ENCODE data around the gene NUP58. TPM values are rescaled to one million over a fixed set of nuclear protein-coding genes. Genes with fewer than 3 reads are reported as not detected.
"Not testable (repeated sequence)": the region's sequence is repeated elsewhere in the genome, so short reads cannot be mapped to it uniquely, and the experiment has no call there.

The NUP58 gene
- polyA plus RNA-seq, 4 donors = 41.1 to 70.5 (median 50.0) TPM

DNA sequence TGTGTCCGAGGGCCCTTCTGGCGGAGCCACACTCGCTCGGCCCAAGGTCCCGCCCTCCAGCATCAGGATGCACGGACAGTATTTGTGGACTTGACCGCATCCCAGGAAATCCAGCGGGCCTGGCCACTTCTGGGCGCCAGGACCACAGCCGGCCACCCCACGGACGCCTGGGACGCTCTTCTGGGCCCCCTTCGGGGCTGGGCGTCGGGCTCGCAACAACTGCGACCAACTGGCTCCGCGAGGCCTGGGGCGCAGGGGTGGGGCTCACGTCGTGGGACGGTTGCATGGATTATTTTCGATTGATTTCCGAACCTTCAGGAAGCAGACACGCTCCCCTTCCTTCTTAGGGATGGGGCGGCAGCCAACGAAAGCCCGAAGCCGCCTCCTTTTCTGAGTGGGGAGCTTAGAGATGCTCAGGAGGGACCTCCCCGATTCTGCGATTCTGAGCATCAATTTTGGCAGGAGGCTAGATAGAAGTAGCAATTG, 521 bp upstream of the NUP58 start:
- peak in 2 of 4 donors; percentile 37 to 81 for DNase-seq (ENCODE audit: low read depth in 4 of 4, low spot score in 2 of 4)

DNA sequence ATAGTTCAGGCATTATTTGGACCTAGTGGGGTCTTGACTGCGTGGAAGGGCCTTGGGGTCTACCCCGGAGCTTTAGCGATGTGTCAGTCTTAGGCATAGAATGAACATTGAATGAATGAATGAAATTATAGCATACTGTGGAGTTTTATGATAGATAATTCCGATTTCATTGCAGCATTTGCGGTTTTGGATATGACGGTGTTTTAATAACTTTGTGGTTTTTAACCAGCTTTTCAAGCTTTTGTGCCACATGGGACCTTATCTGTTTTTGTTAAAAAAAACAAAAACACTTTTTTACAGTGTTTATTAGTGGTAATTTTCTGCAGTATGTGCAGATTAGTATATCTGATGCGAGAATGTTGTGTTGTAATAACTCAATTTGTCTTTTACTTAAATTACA, 696 bp downstream of the NUP58 start:
- DNase-seq (ENCODE audit: low read depth in 4 of 4, low spot score in 2 of 4) = no peak

DNA sequence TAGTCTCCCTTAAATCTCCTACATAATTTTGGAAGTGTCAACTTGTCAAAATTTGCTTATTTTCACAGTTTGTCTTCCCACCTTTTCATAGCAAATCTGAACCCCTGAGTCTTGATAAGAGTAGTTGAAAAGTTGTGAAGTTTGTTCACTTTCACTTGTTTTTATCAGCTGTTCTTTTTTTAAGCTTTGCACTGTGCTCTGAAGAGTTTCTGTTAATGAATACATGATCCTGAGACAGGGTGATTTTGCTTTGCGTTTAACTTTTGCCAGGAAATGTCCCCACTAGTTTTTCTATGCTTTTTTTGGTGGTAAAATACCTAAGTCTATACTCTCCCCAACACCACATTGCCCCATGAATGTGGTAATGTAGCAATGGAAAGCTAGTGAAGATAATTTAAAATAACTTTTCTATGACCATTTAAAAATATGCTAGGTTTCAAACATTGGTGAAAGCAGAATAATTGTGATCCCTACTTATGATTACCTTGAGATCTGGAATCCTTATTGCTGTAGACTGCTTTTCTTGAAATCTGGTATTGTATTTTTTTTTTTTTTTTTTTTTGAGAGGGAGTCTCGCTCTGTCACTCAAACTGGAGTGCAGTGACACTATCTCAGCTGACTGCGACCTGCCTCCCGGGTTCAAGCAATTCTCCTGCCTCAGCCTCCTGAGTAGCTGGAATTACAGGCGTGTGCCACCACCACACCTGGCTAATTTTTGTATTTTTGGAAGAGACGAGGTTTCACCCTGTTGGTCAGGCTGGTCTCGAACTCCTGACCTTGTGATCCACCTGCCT, 5.4 kb downstream of the NUP58 start:
- no peak for DNase-seq (ENCODE audit: low read depth in 4 of 4, low spot score in 2 of 4)

DNA sequence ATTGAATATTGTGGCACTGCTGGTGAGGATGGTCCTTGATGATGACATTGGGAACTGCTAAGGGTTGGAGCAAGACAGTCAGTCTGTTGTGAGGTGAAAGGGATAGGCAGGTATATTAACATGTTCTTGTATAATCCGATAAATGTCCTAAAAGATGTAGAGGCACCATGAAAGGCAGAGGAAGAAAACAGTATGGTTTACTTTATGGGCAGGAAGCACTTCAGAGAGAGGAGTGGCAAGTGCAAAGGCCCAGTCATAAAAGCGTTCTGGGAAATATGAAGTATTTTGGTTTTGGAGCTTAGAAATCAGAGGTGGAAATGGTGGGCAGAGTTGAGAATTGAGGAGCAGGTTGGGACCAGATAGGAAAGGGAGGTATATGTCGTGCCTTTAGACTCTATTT, 9.5 kb downstream of the NUP58 start:
- no peak for DNase-seq (ENCODE audit: low read depth in 4 of 4, low spot score in 2 of 4)

DNA sequence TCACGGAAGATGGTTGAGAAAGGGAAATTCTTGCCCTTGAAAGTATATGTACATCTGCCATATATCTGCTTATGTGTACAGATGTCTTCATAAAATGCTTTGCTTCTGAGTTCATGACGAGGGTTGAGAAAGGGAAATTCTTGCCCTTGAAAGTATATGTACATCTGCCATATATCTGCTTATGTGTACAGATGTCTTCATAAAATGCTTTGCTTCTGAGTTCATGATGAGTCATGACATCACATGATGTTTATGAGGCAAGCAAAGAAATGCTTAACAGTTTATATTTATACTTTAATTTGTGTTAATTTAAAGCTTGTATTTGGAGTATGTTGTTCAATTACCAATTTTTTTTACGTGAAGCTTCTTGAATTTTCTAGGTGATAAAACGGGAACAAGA, 17.5 kb downstream of the NUP58 start:
- not testable (repeated sequence) for DNase-seq (ENCODE audit: low read depth in 4 of 4, low spot score in 2 of 4)

DNA sequence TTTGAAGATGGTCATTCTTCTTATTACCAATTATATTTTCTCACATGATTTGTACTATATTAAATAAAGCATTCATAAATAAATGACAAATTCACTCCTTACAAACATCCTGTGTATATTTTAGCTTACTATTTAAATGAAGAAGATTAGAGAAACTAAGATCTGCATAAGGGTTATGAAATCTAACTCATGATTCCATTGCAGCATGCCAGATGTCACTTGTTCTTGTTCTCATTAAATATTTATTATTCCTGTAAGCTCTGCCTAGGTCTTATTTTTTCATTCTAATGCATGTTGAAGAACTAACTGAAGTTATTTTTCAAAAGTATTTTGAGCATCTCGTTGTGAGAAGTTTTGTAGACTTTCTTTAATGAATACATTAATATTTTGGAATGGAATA, 18.3 kb downstream of the NUP58 start:
- no peak for DNase-seq (ENCODE audit: low read depth in 4 of 4, low spot score in 2 of 4)

DNA sequence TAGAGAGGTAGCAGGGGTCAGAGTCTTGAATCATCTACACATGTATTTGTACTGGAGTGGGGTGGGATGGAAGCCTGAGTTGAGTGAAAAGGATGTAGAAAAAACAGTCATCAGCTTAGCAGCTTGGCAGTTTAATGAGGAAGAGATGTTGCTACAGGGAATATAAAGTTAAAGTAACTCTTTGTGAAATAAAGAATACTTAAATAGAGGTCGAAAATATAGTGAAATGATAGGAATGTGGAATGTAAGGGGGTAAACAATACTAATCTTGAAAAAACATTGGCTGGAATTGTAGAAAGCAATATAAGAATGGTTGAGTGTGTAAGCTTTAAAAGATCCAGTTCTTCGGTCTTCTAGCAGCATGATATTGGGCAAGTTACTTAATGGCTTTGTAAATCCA, 22.7 kb downstream of the NUP58 start:
- DNase-seq (ENCODE audit: low read depth in 4 of 4, low spot score in 2 of 4) = no peak

DNA sequence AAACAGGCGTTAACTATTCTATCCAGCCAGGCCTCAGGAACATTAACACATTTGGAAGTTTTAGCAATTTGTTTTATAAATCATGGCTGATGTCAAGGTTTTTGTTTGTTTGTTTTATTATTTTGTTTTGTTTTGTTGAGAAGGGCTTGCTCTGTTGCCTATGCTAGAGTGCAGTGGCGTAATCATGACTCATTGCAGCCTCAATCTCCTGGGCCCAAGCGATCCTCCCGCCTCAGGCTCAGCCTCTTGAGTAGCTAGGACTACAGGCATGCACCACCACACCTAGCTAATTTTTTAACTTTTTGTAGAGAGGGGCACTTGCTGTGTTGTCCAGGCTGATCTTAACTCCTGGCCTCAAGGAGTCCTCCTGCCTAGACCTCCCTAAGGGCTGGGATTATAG, 28.3 kb downstream of the NUP58 start:
- no peak for DNase-seq (ENCODE audit: low read depth in 4 of 4, low spot score in 2 of 4)

DNA sequence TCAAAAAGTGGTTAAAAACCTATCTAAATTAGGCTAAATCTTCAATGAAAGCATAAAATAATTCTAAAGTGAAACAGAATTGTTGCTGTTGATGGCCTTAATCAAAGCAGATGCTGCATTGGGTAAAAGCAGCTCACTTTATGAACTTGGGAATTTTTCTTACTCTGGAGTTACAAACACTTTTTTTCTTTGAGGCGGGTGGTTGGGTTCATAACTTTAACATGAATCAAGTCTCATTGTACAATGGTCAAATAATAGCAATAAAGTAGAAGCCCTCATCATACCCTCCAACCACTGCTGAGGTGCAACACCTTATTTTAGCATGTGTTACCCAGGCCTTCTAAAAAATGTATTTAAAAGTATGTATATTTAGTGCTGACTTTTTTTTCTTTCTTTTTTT, 29.1 kb downstream of the NUP58 start:
- no peak for DNase-seq (ENCODE audit: low read depth in 4 of 4, low spot score in 2 of 4)

DNA sequence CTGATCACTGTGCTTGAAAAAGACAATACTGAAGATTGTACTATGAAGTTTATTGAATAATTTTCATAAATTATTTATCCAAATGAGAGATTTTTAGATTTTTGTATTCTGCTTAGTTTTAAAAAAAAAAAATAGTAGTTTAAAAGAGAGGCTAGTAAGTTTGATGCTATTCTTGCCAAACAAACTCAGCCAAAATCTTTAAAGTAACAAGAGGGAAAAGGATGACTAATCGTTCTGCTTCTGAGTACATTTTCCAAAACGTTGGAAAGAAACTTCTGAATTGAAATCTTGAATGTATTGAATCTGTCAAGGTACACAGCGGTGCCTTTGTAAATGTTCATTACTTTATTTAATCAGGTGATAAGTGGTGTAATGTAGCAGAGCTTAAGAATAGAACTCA, 34.4 kb downstream of the NUP58 start:
- DNase-seq (ENCODE audit: low read depth in 4 of 4, low spot score in 2 of 4) = no peak

DNA sequence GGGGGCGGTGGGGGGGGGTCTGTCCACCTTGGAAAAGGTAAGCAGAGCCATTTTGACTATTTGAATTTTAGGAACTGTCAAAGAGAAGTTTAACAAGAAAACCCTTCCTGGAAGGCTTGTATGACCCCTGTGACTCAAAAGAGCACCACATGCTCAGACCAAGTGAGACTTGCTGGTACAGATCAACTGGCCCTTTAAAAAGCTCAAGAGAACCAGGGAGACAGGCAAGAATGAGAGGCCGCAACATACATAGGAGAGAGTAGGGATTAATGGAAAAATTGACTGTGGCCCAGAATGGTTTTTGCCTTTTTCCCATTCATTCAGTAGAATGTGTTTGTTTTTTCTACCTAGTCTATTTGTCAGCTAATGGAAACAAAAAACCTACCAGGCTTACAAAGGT, 44.2 kb downstream of the NUP58 start:
- DNase-seq (ENCODE audit: low read depth in 4 of 4, low spot score in 2 of 4) = no peak

DNA sequence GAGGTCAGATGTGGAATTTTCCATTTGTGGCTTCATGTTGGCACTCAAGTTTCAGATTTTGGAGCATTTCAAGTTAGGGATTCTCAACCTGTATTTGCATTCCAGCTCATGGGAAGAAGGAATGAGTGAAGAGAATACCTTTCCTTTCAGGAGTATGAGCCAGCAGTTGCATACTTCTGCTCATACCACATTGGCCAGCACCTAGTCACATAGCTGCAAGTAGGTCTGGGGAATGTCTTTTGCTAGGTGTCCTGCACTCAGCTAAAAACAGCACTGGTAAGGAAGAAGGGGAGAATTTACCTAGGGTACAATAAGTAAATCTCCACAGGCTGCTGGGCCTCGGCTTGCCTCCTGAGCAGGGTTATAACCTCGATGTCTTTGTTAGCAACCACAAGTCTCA, 45.7 kb downstream of the NUP58 start:
- no peak for DNase-seq (ENCODE audit: low read depth in 4 of 4, low spot score in 2 of 4)

DNA sequence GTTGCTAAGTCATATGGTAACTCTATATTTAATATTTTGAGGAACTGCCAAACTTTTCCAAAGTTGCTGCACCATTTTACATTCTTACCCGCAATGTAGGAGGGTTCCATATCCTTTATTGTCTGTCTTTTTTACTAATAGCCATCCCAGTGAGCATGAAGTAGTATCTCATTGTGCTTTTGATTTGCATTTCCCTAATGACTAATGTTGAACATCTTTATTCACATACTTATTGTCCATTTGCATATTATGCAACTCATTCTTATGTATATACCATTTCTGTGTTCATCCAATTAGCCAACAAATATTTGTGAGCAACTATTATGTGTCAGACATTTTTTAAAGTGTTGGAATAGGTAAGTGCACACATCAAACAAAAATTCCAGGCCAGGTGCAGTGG, 50.0 kb downstream of the NUP58 start:
- DNase-seq (ENCODE audit: low read depth in 4 of 4, low spot score in 2 of 4) = no peak

DNA sequence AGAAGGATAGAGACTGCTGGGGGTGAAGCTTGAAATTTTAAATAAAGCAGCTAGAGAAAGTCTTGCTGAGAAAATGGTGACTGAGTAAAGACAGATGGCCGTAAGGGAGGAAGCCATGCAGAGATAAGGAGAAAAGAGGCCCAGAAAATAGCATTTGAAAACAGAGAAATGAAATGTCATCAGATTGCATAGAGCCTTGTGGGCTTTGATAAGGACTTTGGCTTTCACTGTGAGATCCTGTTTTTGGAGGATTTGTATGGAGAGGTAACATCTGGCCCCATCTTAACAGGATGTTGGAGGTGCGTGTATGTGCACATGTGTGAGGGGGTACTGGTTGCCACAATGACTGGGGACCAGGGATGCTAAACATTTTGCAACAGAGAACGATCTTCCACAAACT, 50.8 kb downstream of the NUP58 start:
- no peak for DNase-seq (ENCODE audit: low read depth in 4 of 4, low spot score in 2 of 4)

DNA sequence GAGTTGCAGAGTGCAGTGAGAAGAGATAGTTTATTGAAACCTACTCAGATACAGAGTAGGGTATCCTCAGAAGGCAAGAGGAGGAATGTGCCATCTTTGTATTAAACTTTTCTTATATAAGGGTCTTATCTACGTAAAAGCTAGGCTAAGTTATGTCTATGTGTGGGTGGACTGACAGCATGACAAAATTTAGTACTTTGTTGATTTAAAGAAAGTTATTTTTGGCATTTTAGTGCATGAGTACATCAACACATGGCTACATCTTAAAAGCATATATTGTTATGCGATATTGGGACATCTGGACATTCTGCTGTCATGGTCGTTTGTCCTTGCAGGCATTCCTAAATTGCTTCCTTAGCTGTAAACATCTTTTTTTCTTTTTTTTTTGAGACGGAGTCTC, 51.4 kb downstream of the NUP58 start:
- no peak for DNase-seq (ENCODE audit: low read depth in 4 of 4, low spot score in 2 of 4)

DNA sequence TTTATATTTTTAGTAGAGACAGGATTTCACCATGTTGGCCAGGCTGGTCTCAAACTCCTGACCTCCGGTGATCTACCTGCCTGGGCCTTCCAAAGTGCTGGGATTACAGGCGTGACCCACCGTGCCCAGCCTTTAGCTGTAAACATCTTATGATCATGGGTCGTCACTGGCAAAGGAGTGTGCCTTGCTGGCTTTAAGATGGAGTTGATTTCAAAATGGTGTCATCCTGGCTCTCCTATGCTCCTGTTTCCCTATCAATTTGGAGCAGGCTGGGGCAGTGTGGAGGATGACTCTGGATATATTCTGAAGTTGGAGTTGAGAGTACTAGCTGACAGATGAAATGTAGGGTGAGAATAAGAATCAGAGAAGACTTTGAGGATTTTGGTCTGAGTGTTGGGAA, 51.9 kb downstream of the NUP58 start:
- DNase-seq (ENCODE audit: low read depth in 4 of 4, low spot score in 2 of 4) = no peak

DNA sequence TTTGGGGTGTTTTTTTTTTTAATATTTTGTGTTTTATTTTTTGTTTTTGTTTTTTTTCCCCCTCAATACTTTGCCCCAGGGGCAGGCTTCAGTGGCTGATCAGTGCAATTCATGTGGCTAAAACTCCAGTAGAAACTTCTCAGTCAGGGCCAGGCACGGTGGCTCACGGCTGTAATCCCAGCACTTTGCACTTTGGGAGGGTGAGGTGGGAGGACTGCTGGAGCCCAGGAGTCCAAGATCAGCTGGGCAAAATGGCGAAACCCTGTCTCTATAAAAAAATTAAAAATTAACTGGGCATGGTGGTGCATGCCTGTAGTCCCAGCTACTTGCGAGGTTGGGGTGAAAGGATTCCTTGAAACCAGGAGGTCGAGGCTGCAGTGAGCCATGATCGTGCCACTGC, 53.0 kb downstream of the NUP58 start:
- DNase-seq (ENCODE audit: low read depth in 4 of 4, low spot score in 2 of 4) = no peak

DNA sequence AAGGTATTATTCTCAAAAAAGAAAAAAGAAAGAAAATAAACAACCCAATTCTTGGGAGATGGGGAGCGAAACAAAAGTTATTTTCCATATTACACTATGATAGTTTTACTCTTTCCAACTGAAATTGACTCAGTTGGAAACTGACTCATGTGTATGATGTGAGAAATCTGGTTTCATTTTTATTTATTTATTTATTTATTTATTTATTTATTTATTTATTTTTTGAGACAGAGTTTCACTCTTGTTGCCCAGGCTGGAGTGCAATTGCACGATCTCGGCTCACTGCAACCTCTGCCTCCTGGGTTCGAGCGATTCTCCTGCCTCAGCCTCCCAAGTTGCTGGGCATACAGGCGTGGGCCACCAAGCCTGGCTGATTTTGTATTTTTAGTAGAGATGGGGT, 59.0 kb downstream of the NUP58 start:
- not testable (repeated sequence) for DNase-seq (ENCODE audit: low read depth in 4 of 4, low spot score in 2 of 4)

DNA sequence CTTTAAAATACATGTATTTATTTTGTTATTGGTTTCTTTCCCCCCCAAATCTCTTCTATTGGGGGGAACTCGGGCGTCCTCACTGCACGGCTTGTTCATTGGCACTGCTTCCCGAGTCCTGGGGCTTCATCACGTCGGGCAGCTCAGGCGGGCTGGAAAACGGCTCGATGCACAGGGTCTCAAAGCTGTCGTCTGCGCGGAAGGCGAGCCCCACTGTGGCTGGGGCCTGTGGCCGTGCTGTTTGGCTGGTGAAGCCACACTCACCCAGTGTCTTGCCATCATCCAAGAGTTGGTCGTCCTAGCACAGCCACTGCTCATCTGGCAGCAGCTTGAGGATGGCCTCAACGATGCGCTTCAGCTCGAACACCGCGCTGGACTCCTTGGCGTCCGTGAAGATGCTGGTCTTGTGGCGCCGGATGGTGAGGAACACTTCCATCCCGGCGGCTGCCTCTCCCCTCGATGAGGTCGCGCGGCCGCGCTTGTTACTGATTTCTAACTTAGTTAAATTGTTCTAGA, 64.4 kb downstream of the NUP58 start:
- no peak for DNase-seq (ENCODE audit: low read depth in 4 of 4, low spot score in 2 of 4)

DNA sequence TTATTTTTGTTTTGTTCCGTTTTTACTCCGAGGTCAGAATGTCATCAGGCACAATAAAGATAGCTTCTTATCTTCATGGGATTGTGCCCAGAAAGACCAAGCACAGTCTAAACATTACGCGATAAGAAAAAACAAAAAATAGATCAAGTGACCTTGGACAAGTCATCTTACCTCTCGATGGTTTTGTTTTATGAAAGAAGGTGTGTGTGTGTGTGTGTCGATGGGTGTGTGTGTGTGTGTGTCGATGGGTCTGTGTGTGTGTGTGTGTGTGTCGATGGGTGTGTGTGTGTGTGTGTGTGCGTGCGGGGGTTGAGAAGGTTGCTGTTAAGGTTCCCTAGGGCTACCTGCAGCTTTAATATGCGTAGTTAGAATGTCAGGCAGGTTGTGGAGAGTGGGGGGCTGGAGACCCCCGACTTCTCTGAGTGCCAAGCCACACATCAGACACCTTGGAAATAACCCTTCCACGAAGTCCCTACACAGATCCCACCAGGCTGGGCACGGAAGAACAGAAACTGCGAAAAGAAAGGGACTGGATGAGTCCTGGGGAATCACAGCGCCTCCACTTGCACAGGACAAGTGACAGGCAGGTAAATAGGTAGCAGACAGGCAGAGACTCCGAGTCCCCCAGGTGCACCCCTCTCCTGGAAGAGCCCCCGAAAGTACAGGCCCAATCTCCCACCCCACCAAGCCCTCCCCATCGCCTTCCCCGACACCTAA, 69.9 kb downstream of the NUP58 start:
- DNase-seq (ENCODE audit: low read depth in 4 of 4, low spot score in 2 of 4) = no peak

DNA sequence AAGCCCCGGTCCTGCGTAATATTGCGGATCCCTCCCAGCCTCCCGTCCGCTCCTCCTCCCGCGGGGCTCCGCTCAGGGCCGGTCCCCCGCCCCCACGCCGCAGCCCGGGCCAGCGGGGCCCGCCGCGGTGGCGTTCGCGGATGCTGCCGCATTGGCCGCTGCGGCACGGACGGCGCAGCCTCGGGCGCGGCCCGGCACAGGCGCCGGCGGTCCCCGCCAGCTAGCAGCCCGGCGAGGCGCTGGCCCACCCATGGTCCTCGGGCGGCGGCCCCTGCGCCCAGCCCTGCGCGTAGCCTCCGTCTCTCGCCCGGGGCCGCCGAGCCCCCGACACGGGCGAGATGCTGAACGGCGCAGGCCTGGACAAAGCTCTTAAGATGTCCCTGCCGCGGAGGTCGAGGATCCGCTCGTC, 70.5 kb downstream of the NUP58 start, which contains the start of gene ATP8A2:
TSS of gene ATP8A2 (plus strand) at position 100 of the 409 bp plus-strand sequence. CDS start at position 339, 239 bp downstream.
- DNase-seq (ENCODE audit: low read depth in 4 of 4, low spot score in 2 of 4) = no peak
